ENCODE data around the gene ACBD6.

- TF ChIP-seq CEBPZ (IDR thresholded peaks at IDR 0.05; ENCODE audit: low read depth, low read length) (no peak), POLR2AphosphoS5 (IDR thresholded peaks at IDR 0.05; ENCODE audit: low read length) (no peak), E2F4 (IDR thresholded peaks at IDR 0.05; ENCODE audit: low read depth, low read length) (no peak), CTCF (IDR thresholded peaks at IDR 0.05 in 2 of 3, conservative IDR thresholded peaks at IDR 0.05 in 1 of 3; ENCODE audit: control insufficient read depth in 2 of 3, extremely low read depth in 1 of 3, insufficient read depth in 1 of 3, low read depth in 3 of 3, low read length in 3 of 3) (no peak), POLR2A (IDR thresholded peaks at IDR 0.05; ENCODE audit: low read depth, low read length) (no peak), CBFB (IDR thresholded peaks at IDR 0.05; ENCODE audit: low read depth) (no peak), CREB1 (IDR thresholded peaks at IDR 0.05; ENCODE audit: low read depth) (no peak), SIN3A (IDR thresholded peaks at IDR 0.05; ENCODE audit: low read depth, low read length) (no peak)
These were observed 12.4 kb downstream of the ACBD6 start for GRCh38 chr1:180489976-180490375.

Data from GM12878 (cell line).